Progenitor cell of endocrine pancreas (in vitro differentiated cells): Measurements from ENCODE around the gene CEP128. TPM values are rescaled to one million over a fixed set of nuclear protein-coding genes. Genes with fewer than 3 reads are reported as not detected.

Experiments
- DNase-seq: peaks from one replicate; pipeline ENCODE4 v3.0.0; 2021; ENCODE audit warnings: low spot score; ENCODE audit not compliant: unreplicated experiment
- H3K27ac Mint-ChIP-seq: 2 replicates; pipeline ENCODE4 v1.8.0; 2021; ENCODE audit warnings: mild to moderate bottlenecking, moderate library complexity, mixed read lengths
- H3K27me3 Mint-ChIP-seq: 2 replicates; pipeline ENCODE4 v1.8.0; 2021; ENCODE audit warnings: mixed read lengths
- H3K36me3 Mint-ChIP-seq: 2 replicates; pipeline ENCODE4 v1.8.0; 2022; ENCODE audit warnings: mixed read lengths; ENCODE audit not compliant: insufficient read depth
- H3K4me1 Mint-ChIP-seq: 2 replicates; pipeline ENCODE4 v1.8.0; 2021; ENCODE audit warnings: low read depth, mixed read lengths
- H3K4me3 Mint-ChIP-seq: 2 replicates; pipeline ENCODE4 v1.8.0; 2021; ENCODE audit warnings: low read depth, mild to moderate bottlenecking, moderate library complexity, mixed read lengths
- H3K9me3 Mint-ChIP-seq: 2 replicates; pipeline ENCODE4 v1.8.0; 2021; ENCODE audit warnings: low read depth, mixed read lengths
- total RNA-seq: library from RNA; stranded (reverse); gene quantifications from 2 replicates; pipeline ENCODE4 v1.2.1, GENCODE V29; 2021
- TF ChIP-seq, protein P1 (sequence below): fragments of 200-600 bp; sonication (generic); IDR thresholded peaks from one replicate; pipeline ENCODE4 v1.5.0; 2021; ENCODE audit warnings: antibody characterized with exemption, mild to moderate bottlenecking; ENCODE audit not compliant: unreplicated experiment

CEP128 gene
- total RNA-seq, 1 donor from 2014 or later: 15.9 TPM

DNA sequence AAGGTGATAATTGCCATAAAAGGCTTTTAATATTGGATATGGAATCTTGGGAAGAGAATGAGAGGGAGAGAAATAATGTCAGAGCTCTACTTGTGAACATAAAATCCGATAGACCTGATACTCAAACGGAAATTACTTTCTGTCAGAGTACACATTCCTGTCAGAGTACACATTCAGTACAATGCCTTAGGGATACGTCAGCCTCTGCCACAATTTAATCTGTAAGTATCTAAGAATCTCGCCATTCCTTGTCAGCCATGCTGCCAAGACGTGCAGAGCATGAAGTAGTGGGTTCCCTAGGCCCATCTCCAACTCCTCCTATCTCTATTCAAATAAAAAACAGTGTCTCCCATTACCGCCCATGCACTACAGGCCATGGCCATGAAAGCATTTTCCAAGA lies 242.6 kb downstream of the CEP128 start:
- no peaks in the 10 kb centered on the region for H3K36me3 Mint-ChIP-seq
- H3K27me3 Mint-ChIP-seq: no peaks in the 10 kb centered on the region
- H3K9me3 Mint-ChIP-seq: no peaks in the 10 kb centered on the region
- no peak overlapping the region for H3K27ac Mint-ChIP-seq
- no peak for DNase-seq
- no peak overlapping the region for H3K4me3 Mint-ChIP-seq
- TF ChIP-seq, protein P1, sequence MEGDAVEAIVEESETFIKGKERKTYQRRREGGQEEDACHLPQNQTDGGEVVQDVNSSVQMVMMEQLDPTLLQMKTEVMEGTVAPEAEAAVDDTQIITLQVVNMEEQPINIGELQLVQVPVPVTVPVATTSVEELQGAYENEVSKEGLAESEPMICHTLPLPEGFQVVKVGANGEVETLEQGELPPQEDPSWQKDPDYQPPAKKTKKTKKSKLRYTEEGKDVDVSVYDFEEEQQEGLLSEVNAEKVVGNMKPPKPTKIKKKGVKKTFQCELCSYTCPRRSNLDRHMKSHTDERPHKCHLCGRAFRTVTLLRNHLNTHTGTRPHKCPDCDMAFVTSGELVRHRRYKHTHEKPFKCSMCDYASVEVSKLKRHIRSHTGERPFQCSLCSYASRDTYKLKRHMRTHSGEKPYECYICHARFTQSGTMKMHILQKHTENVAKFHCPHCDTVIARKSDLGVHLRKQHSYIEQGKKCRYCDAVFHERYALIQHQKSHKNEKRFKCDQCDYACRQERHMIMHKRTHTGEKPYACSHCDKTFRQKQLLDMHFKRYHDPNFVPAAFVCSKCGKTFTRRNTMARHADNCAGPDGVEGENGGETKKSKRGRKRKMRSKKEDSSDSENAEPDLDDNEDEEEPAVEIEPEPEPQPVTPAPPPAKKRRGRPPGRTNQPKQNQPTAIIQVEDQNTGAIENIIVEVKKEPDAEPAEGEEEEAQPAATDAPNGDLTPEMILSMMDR: no peak
- H3K4me1 Mint-ChIP-seq: no peaks in the 10 kb centered on the region

DNA sequence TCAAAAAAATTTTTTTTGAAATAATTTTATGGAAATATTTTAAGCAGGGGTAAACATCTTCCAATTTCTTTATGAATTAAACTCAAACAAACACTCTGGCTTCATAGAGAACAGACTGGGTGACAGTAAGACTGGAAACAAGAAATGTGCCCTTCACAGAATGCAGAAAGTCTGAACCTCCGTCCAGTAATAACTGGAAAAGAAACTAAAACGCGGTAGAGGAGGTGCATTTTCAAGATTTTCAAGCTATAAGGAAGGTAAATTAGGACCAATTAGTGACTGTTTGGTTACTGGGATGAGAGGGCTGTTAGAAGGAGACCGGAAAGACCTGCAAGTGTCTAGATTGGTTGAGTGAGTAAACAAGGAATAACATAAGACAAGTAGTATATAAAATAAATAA lies 245.7 kb downstream of the CEP128 start:
- Mint-ChIP-seq H3K9me3 (no peaks in the 10 kb centered on the region), H3K4me3 (no peak overlapping the region), H3K4me1 (no peaks in the 10 kb centered on the region), H3K36me3 (no peaks in the 10 kb centered on the region), H3K27ac (no peak overlapping the region), H3K27me3 (no peaks in the 10 kb centered on the region)
- DNase-seq: no peak
- TF ChIP-seq, protein P1: no peak

DNA sequence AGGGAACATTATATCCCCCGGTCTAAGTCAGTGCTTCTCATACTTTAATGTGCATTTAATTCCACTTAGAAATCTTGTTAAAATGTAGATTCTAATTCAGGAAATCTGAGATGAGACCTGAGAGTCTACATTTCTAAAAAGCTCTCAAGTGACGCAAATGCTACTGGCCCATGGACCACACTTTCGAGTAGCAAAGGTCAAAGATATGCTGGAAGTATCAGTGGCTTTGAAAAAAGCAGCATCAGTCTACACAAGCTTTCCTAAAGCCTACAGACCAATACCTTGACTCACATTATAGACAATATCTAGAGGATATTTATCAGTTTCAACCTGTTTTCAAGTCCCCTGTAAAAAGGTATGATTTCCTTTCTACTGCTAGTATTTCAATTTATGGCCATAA lies 248.6 kb downstream of the CEP128 start:
- Mint-ChIP-seq H3K4me3 (no peak overlapping the region), H3K27ac (no peak overlapping the region), H3K9me3 (no peaks in the 10 kb centered on the region), H3K36me3 (no peaks in the 10 kb centered on the region), H3K4me1 (no peaks in the 10 kb centered on the region), H3K27me3 (no peaks in the 10 kb centered on the region)
- TF ChIP-seq, protein P1: no peak
- DNase-seq: no peak

DNA sequence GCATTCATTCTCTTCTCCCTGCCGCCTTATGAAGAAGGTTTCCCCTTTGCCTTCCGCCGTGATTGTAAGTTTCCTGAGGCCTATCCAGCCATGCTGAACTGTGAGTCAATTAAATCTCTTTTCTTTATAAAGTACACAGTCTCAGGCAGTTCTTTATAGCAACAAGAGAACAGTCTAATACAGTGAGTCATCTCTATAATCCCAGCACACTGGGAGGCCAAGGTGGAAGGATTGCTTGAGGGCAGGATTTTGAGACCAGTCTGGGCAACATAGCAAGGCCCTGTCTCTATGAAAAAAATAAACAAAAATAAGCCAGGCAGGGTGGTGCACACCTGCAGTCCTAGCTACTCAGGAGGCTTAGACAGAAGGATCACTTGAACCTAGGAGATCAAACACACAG lies 259.9 kb downstream of the CEP128 start:
- no peak for DNase-seq
- Mint-ChIP-seq H3K36me3 (peaks cover 17% of the 10 kb centered on the region), H3K27ac (no peak overlapping the region), H3K27me3 (no peaks in the 10 kb centered on the region), H3K4me3 (no peak overlapping the region), H3K9me3 (peaks cover 42% of the 10 kb centered on the region), H3K4me1 (no peaks in the 10 kb centered on the region)
- TF ChIP-seq, protein P1: no peak

DNA sequence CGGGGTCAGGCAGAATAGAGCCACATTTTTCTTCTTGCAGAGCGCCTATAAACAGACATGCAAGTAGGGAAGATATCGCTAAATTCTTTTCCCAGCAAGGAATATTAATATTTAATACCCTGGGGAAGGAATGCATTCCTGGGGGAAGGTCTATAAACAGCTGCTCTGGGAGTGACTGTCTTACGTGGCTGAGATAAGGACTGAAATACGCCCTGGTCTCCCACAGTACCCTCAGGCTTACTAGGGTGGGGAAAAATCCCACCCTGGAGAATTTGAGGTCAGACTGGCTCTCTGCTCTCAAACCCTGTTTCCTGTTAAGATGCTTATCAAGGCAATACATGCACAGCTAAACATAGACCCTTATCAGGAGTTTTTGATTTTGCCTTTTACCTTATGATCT lies 262.3 kb downstream of the CEP128 start:
- peaks cover 17% of the 10 kb centered on the region for H3K36me3 Mint-ChIP-seq
- TF ChIP-seq, protein P1: no peak
- H3K9me3 Mint-ChIP-seq: peaks cover 44% of the 10 kb centered on the region
- no peak for DNase-seq
- H3K27ac Mint-ChIP-seq: no peak overlapping the region
- no peak overlapping the region for H3K4me3 Mint-ChIP-seq
- H3K27me3 Mint-ChIP-seq: no peaks in the 10 kb centered on the region
- no peaks in the 10 kb centered on the region for H3K4me1 Mint-ChIP-seq

DNA sequence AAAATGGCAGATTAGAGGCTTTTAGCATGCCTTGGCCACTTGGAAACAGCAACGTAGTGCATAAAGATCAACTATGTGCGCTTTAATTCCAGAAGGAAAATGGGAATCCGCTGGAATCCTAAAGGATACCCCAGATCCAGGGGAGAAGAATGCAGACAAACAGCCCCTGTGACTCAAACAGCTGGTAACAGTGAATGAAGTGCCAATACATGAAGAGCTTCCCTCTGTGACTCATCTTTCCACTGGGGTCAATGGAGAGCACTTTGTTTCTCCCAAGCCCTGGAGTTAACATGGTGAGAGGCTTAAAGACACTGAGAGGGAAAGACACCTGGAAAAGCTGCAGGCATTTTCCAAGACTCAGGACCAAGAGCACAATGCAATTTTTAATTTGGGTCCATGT lies 263.1 kb downstream of the CEP128 start:
- Mint-ChIP-seq H3K36me3 (peaks cover 19% of the 10 kb centered on the region), H3K27ac (no peak overlapping the region), H3K27me3 (no peaks in the 10 kb centered on the region), H3K4me3 (no peak overlapping the region), H3K9me3 (peaks cover 41% of the 10 kb centered on the region), H3K4me1 (no peaks in the 10 kb centered on the region)
- no peak for DNase-seq
- TF ChIP-seq, protein P1: no peak
